NCI-H82 (cell line): Measurements from ENCODE around the gene WNT8A.
A peak's percentile ranks its signal among the peaks of the same experiment; 100 is the strongest.

Source experiments
- DNase-seq: peaks from one replicate; lab custom pipeline; 2025; lab: John Stamatoyannopoulos, UW

WNT8A gene

DNA sequence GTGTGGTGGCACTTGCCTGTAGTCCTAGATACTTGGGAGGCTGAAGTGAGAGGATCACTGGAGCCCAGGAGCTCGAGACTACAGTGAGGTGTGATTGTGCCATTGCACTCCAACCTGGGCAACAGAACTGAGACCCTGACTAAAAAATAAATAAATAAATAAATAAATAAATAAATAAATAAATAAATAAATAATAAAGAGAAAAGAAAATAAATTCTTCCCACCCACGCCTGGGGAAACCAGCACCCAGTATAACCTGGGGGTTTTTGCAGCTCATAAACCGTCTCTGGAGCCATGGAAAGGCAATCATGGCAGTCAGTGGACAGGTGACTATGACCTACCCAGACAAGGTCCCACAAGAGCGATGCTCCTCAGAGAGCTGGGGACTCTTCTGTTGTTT, 7.9 kb downstream of the WNT8A start:
- DNase-seq: no peak

- no peak for DNase-seq
Observed at GRCh38 chr5:138092301-138092700, 8.5 kb downstream of the WNT8A start.

GRCh38 chr5:138093036-138093435, 9.2 kb downstream of the WNT8A start:
- DNase-seq: no peak

- no peak for DNase-seq
Observed at GRCh38 chr5:138095100-138095907, 11.5 kb downstream of the WNT8A start.

DNA sequence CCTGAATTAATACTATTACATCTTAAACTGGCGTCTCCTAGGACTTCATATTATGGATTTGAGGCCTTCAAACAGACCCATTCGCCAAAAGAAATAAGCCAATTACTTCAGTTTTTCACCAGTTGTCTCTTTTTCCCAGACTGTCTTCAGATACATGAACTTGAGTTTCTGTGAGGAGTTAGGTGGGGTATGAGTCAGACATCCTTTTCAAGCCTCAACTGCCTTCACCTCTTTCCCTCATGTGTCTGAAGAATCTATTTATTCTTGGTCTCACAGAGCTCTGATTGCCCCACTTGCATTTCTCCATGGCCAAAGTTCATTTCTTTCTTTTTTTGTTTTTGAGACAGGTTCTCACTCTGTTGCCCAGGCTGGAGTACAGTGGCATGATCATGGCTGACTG, 12.5 kb downstream of the WNT8A start:
- DNase-seq: no peak

DNA sequence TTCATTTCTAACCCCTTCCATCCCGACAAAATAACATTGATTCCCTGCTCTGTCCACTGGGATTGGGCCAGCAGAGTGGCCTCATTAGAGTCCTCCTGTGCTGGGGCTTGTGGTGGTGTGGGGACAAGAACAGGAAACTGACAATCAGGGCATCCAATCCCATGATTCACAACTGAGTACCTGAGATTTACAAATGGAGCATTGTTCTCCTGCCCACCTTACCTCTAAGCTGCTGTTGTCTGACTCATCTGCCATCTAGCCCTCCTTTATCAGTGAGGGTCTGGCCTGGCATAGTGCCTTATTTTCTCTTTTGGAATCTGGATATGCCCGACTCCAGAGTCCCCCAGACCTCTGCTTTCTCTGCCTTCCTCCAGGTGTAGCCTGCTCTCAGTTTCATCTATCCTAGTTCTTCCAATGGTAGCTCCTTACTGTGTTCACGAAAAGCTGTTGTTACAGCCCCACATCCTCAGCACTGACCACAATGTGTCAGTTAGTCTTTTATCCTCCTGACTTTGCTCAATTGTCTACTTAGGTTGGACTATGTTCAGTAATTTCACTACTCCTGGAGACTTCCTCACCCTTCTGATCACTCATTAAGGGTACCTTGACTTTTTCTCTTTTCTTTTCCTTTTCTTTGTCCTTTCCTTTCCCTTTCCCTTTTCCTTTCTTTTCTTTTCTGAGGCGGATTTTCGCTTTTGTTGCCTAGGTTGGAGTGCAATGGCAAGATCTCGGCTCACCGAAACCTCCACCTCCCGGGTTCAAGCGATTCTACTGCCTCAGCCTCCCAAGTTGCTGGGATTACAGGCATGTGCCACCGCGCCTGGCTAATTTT, 13.4 kb downstream of the WNT8A start:
- no peak for DNase-seq

- DNase-seq: no peak
Observed at GRCh38 chr5:138102454-138103318, 18.9 kb downstream of the WNT8A start.

DNA sequence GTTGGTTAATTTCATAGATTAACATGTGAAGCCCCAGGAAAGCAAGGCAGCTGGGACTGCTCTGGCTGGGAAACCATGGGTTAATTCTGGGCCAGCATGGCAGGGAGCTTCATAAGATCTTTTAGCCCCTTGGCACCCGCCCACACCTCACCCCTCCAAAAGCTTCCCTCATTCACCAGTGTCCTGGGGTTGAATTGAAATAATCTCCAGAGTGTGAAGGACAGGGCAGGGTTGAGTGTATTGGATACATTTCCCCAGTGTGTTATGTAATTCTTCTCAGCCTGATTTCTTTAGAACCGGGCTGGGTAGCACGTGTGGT, 19.4 kb downstream of the WNT8A start:
- no peak for DNase-seq

DNA sequence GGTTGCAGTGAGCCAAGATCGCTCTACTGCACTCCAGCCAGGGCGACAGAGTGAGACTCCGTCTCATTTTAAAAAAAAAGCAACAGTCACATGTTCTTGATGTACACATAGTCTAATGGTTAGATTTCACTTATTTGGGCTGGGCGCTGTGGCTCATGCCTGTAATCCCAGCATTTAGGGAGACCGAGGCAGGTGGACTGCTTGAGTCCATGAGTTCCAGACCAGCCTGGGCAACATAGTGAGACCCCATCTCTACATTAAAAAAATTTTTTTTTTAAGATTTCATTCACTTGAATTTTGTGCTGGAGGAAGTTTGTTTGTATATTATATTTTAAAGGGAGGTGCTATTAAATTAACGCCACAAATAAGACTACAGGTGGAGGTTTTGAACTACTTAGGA, 21.9 kb downstream of the WNT8A start:
- DNase-seq: no peak

GRCh38 chr5:138107213-138107612, 23.4 kb downstream of the WNT8A start:
- DNase-seq: no peak

DNA sequence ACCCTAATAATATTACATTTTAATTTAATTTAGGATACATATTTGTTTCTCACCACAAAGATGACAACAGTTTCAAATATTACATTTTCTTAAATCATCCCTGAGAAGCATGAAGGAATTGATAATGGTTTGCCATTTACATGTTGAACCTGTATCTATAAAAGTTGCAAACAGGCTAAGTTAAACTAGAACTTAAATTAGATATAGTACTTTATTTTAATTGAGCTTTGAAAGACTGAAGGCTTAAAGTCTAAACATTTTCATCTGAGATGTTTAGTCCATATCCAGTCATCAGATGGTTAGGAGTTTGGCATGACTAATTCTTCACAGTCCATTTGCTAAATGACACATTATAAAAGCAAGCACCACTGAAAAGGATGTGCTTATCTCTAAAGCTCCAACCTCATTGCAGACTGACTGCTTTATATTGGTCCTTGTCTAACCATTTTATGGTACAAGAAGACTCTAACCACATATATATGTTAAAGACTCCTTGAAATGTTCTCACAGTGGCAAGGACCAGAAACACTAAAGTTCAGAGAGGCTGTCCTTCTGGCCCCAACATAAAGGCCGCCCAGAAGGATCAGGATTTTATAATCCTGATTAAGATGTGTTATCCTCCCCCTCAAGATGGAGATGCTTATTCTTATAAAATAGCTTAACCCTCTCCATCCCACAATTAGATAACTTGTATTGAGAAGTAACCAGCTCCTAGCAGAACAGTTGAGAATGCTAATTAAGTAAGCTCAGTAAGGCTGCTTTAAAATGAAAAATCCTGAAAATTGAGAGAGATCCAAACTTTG, 25.8 kb downstream of the WNT8A start:
- DNase-seq: peak; percentile 47

- DNase-seq: no peak
Observed at GRCh38 chr5:138110266-138110963, 26.6 kb downstream of the WNT8A start.

- DNase-seq: no peak
Observed at GRCh38 chr5:138111181-138111580, 27.3 kb downstream of the WNT8A start.

GRCh38 chr5:138111937-138112336, 28.1 kb downstream of the WNT8A start:
- no peak for DNase-seq

DNA sequence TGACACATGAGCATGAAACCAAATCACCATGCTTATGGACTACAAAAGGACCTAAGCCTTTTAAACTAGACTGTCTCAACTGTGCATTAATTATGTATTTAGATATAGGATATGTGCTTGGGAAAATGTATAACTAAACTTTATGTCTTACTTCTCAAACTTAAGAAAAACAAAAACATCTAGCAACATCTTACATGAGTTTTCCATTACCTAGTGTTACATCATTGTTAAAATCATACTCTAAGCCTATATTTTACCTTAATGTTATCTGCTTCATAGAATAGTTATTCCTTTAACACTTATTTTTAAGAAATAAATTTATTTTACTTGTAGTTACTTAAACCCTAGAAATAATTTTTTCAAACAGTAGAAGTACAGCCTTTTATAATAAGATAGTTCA, 31.4 kb downstream of the WNT8A start:
- no peak for DNase-seq

GRCh38 chr5:138128334-138128733, 44.5 kb downstream of the WNT8A start:
- no peak for DNase-seq

DNA sequence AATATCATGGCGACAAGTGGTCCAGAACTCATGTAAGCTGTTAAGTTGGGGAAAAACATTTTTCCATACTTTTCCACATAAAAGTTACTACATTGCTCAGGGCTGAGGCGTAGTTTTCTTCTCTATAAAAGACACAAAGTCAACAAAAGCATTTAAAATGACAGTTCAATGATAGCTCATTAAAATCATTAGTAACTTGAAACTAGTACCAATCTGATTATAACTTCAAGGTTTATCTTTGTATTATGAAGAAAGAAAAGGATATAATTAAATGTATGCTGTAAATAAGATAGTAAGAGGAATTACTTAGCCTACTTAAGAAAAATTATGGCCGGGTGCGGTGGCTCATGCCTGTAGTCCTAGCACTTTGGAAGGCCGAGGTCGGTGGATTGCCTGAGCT, 45.5 kb downstream of the WNT8A start:
- no peak for DNase-seq

GRCh38 chr5:138132543-138132942, 48.7 kb downstream of the WNT8A start:
- no peak for DNase-seq

- DNase-seq: peak; percentile 66
Observed at GRCh38 chr5:138138949-138139780, 55.3 kb downstream of the WNT8A start, which contains the start of gene NME5. NME5 (minus strand) TSS chr5:138139428; CDS start chr5:138138780, 648 bp downstream.

GRCh38 chr5:138139781-138140090, 55.9 kb downstream of the WNT8A start:
- DNase-seq: no peak
